CD14-positive monocyte (primary cell): Measurements from ENCODE around the gene OR5M11. TPM values are rescaled to one million over a fixed set of nuclear protein-coding genes. Genes with fewer than 3 reads are reported as not detected.

Experiments used
- DNase-seq, 3 donors: peaks; one replicate each; pipeline ENCODE4 v3.0.0-alpha.2; 2011 to 2022
- H2AFZ ChIP-seq: 2 replicates; pipeline ENCODE4 v1.6.0; 2012; ENCODE audit warnings: mild to moderate bottlenecking, low read depth, low read length, inconsistent platforms; ENCODE audit not compliant: insufficient read depth, poor library complexity, severe bottlenecking
- H3K27ac ChIP-seq, 2 donors: 1 replicate in 1 of 2; 2 replicates in 1 of 2; pipeline ENCODE4 v1.5.1; 2012 to 2013; ENCODE audit warnings: low read length in 2 of 2, control low read depth in 1 of 2, inconsistent platforms in 1 of 2, low read depth in 1 of 2, mild to moderate bottlenecking in 1 of 2
- H3K27me3 ChIP-seq, 2 donors: one replicate each; pipeline versions ENCODE4 v1.6.0 to v1.6.1; 2011 to 2013; ENCODE audit warnings: low read length in 2 of 2; ENCODE audit not compliant: control insufficient read depth in 2 of 2, insufficient read depth in 2 of 2
- H3K36me3 ChIP-seq, 2 donors: replicated peaks in 1 of 2; 1 replicate in 1 of 2; 2 replicates in 1 of 2; pipeline versions ENCODE4 v1.5.1 to v1.6.1; 2012 to 2013; ENCODE audit warnings: low read length in 2 of 2, control low read depth in 1 of 2, inconsistent platforms in 1 of 2, mild to moderate bottlenecking in 1 of 2; ENCODE audit not compliant: insufficient read depth in 2 of 2, control insufficient read depth in 1 of 2
- H3K4me1 ChIP-seq, 2 donors: 1 replicate in 1 of 2; 2 replicates in 1 of 2; pipeline versions ENCODE4 v1.5.1 to v1.6.1; 2012 to 2013; ENCODE audit warnings: low read length in 2 of 2, control low read depth in 1 of 2, inconsistent platforms in 1 of 2, mild to moderate bottlenecking in 1 of 2, moderate library complexity in 1 of 2; ENCODE audit not compliant: insufficient read depth in 2 of 2, control insufficient read depth in 1 of 2
- H3K4me2 ChIP-seq: replicated peaks from 2 replicates; pipeline ENCODE3; 2012; ENCODE audit warnings: low read length, moderate library complexity, mild to moderate bottlenecking; ENCODE audit not compliant: poor library complexity, severe bottlenecking; ENCODE audit errors: extremely low read depth
- H3K4me3 ChIP-seq, 3 experiments: fragments of 200-600 bp in 1 of 3; sonication (generic) in 1 of 3; replicated peaks in 1 of 3; 1 replicate in 2 of 3; 2 replicates in 1 of 3; pipeline ENCODE4 v1.5.1; 2011 to 2013; ENCODE audit warnings: low read length in 3 of 3, mild to moderate bottlenecking in 3 of 3, control low read depth in 2 of 3, low read depth in 2 of 3, inconsistent platforms in 1 of 3, moderate library complexity in 1 of 3
- H3K79me2 ChIP-seq: 2 replicates; pipeline ENCODE4 v1.6.0; 2012; ENCODE audit warnings: mild to moderate bottlenecking, control low read depth, inconsistent platforms, low read length, moderate library complexity; ENCODE audit not compliant: insufficient read depth
- H3K9ac ChIP-seq: 2 replicates; pipeline ENCODE4 v1.6.0; 2017; ENCODE audit warnings: low read length, mild to moderate bottlenecking; ENCODE audit not compliant: insufficient read depth, poor library complexity, severe bottlenecking
- H3K9me3 ChIP-seq, 2 donors: replicated peaks in 1 of 2; 1 replicate in 1 of 2; 2 replicates in 1 of 2; pipeline versions ENCODE4 v1.5.1 to v1.6.1; 2012 to 2013; ENCODE audit warnings: low read length in 2 of 2, control low read depth in 1 of 2; ENCODE audit not compliant: control insufficient read depth in 1 of 2, insufficient read depth in 1 of 2
- H4K20me1 ChIP-seq: 2 replicates; pipeline ENCODE4 v1.6.0; 2012; ENCODE audit warnings: mild to moderate bottlenecking, low read length, control low read depth, moderate library complexity; ENCODE audit not compliant: insufficient read depth
- H3K27ac Mint-ChIP-seq, 7 donors: one replicate each; pipeline ENCODE4 v1.8.0; 2020; ENCODE audit warnings: mild to moderate bottlenecking in 7 of 7, mixed read lengths in 7 of 7, moderate library complexity in 6 of 7, inconsistent platforms in 2 of 7
- H3K27me3 Mint-ChIP-seq, 3 donors: one replicate each; pipeline ENCODE4 v1.8.0; 2021 to 2022; ENCODE audit warnings: low read depth in 3 of 3, mild to moderate bottlenecking in 3 of 3, mixed read lengths in 3 of 3, moderate library complexity in 3 of 3, inconsistent platforms in 1 of 3
- H3K36me3 Mint-ChIP-seq, 2 donors: one replicate each; pipeline ENCODE4 v1.8.0; 2020; ENCODE audit warnings: mixed read lengths in 2 of 2, inconsistent platforms in 1 of 2, mild to moderate bottlenecking in 1 of 2
- H3K4me1 Mint-ChIP-seq: one replicate; pipeline ENCODE4 v1.8.0; 2020; ENCODE audit warnings: mild to moderate bottlenecking, mixed read lengths
- H3K4me3 Mint-ChIP-seq, 2 donors: one replicate each; pipeline ENCODE4 v1.8.0; 2020; ENCODE audit warnings: mild to moderate bottlenecking in 2 of 2, mixed read lengths in 2 of 2, moderate library complexity in 1 of 2
- H3K9me3 Mint-ChIP-seq, 7 donors: one replicate each; pipeline ENCODE4 v1.8.0; 2020 to 2022; ENCODE audit warnings: mixed read lengths in 7 of 7, mild to moderate bottlenecking in 6 of 7, moderate library complexity in 6 of 7, inconsistent platforms in 2 of 7
- WGBS: methylation state at CpG from one replicate; pipeline ENCODE4 v1.1.5; 2013; ENCODE audit warnings: missing lambda C conversion rate; ENCODE audit not compliant: insufficient coverage; 5-methylcytosine and 5-hydroxymethylcytosine counted together
- intact Hi-C, 2 donors: fragments of 100-400 bp; cut with micrococcal nuclease; formaldehyde crosslinking; loops; one replicate each; pipeline versions ENCODE4 v1.15.0 to v1.15.1; 2023
- polyA plus RNA-seq, 3 donors: library from polyadenylated mRNA; depleted of rRNA in 1 of 3; unstranded in 2 of 3; stranded (reverse) in 1 of 3; fragments of 300-500 nt in 2 of 3; fragments of >200 nt in 1 of 3; fragmentation: Illumina TruSeq in 2 of 3; gene quantifications; 1 replicate in 2 of 3; 2 replicates in 1 of 3; pipeline ENCODE4 v1.2.3, GENCODE V29; 2012 to 2021
- TF ChIP-seq, protein P1 (sequence below): fragments of 200-600 bp; IDR thresholded peaks from one replicate; pipeline ENCODE4 v1.8.0; 2022; ENCODE audit warnings: antibody characterized with exemption, mild to moderate bottlenecking

OR5M11 gene
- polyA plus RNA-seq, 3 donors, result not detected

DNA sequence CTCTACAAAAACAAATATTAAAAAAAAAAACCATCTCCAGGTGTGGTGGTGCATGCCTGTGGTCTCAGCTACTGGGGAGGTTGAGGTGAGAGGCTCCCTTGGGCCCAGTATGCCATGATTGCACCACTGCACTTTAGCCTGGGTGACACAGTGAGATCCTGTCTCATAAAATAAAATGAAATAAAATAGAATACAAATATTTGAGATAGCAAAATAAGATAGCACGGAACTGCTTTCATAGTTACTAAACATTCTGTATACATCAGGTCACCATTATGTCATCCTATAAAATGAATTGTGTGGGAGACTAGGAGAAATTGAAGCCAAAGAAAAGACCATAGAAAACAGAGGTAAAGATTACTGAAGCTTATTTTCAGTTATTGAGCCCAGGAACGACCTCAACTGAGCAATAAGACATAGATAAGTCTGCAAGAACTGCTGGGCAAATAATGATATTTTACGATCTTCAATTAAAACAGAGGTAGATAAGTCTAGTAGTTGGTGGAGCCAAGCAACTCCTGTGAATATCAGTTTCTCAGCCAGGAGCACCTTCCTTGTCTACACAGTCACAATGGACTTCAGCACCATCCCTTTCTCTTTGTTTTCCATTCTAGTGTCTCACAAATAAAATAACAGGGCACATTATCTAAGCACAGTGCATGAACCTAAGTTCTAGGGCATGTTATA lies 9.9 kb downstream of the OR5M11 start:
- Histone ChIP-seq H4K20me1 (no peaks in the 10 kb centered on the region), H3K36me3 (no peaks in the 10 kb centered on the region), H3K27me3 (no peaks in the 10 kb centered on the region), H3K79me2 (no peaks in the 10 kb centered on the region), H3K4me3 (no peak overlapping the region), H3K9me3 (no peaks in the 10 kb centered on the region), H3K4me2 (no peak overlapping the region), H3K9ac (no peak overlapping the region), H2AFZ (no peak overlapping the region), H3K27ac (no peak overlapping the region), H3K4me1 (no peaks in the 10 kb centered on the region)
- no peak for DNase-seq
- Mint-ChIP-seq H3K27ac (no peak overlapping the region), H3K27me3 (no peaks in the 10 kb centered on the region), H3K4me3 (no peak overlapping the region), H3K4me1 (no peaks in the 10 kb centered on the region), H3K36me3 (no peaks in the 10 kb centered on the region), H3K9me3 (peaks cover 0 to 5% (median 2%) of the 10 kb centered on the region in 7 donors)
- TF ChIP-seq, protein P1, sequence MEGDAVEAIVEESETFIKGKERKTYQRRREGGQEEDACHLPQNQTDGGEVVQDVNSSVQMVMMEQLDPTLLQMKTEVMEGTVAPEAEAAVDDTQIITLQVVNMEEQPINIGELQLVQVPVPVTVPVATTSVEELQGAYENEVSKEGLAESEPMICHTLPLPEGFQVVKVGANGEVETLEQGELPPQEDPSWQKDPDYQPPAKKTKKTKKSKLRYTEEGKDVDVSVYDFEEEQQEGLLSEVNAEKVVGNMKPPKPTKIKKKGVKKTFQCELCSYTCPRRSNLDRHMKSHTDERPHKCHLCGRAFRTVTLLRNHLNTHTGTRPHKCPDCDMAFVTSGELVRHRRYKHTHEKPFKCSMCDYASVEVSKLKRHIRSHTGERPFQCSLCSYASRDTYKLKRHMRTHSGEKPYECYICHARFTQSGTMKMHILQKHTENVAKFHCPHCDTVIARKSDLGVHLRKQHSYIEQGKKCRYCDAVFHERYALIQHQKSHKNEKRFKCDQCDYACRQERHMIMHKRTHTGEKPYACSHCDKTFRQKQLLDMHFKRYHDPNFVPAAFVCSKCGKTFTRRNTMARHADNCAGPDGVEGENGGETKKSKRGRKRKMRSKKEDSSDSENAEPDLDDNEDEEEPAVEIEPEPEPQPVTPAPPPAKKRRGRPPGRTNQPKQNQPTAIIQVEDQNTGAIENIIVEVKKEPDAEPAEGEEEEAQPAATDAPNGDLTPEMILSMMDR, result no peak
- WGBS, result no CpG with 5 or more reads among the region's 3 CpGs
- intact Hi-C loops, result no loop called here

DNA sequence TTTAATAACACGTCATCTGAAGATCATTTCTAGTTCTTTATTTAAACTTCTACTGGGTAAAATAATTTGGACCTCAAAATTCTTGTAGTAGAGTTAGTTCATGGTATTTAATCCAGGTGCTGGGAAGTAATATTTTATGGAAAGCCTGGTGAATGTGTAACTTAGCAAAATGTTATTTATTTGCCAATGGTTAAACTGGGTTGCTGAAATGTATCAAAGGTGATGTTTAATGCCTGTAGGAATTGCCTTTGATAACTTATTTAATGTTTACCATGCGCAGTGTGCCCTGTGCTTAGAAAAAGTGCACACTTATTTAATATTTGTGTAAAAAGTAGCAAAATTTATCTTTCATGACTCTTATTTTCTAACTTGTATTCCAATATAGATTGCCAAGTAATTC lies 11.2 kb downstream of the OR5M11 start:
- no peaks in the 10 kb centered on the region for H3K9me3 ChIP-seq
- H3K36me3 Mint-ChIP-seq, result no peaks in the 10 kb centered on the region
- no peak overlapping the region for H3K4me3 Mint-ChIP-seq
- H3K4me2 ChIP-seq, result no peak overlapping the region
- no CpG with 5 or more reads among the region's 2 CpGs for WGBS
- TF ChIP-seq, protein P1, result no peak
- H3K27me3 ChIP-seq, result no peaks in the 10 kb centered on the region
- no peaks in the 10 kb centered on the region for H3K4me1 Mint-ChIP-seq
- H4K20me1 ChIP-seq, result no peaks in the 10 kb centered on the region
- no peak overlapping the region for H3K4me3 ChIP-seq
- peaks cover 0 to 4% (median 2%) of the 10 kb centered on the region in 7 donors for H3K9me3 Mint-ChIP-seq
- DNase-seq, result no peak
- intact Hi-C loops, result no loop called here
- no peak overlapping the region for H2AFZ ChIP-seq
- no peaks in the 10 kb centered on the region for H3K36me3 ChIP-seq
- H3K4me1 ChIP-seq, result no peaks in the 10 kb centered on the region
- no peak overlapping the region for H3K9ac ChIP-seq
- H3K27ac Mint-ChIP-seq, result no peak overlapping the region
- H3K27me3 Mint-ChIP-seq, result no peaks in the 10 kb centered on the region
- H3K27ac ChIP-seq, result no peak overlapping the region
- H3K79me2 ChIP-seq, result no peaks in the 10 kb centered on the region
